NCI-H524 treated with DMSO at 0.1 percent for 48 hours (cell line): ENCODE results near the gene CCDC70.

Experiments used
- DNase-seq: peaks from one replicate; lab custom pipeline; 2025; lab: John Stamatoyannopoulos, UW

Gene CCDC70

GRCh38 chr13:51862957-51863356 is 1.2 kb downstream of the CCDC70 start:
- DNase-seq, result no peak

DNA sequence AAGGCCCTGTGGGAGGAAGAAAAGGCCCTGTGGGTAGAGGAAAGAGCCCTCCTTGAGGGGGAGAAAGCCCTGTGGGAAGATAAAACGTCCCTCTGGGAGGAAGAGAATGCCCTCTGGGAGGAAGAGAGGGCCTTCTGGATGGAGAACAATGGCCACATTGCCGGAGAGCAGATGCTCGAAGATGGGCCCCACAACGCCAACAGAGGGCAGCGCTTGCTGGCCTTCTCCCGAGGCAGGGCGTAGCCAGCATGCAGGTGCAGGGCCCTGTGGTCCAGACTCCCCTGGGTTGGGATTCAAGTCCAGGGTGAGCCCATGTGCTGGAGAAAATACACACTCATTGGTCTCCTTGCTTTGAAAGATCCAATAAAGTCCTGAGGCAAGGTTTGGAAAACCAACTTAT is 4.1 kb downstream of the CCDC70 start:
- no peak for DNase-seq

GRCh38 chr13:51867062-51867461 is 5.3 kb downstream of the CCDC70 start:
- DNase-seq, result no peak

- DNase-seq, result no peak
These were observed 8.1 kb downstream of the CCDC70 start for GRCh38 chr13:51869916-51870315.

DNA sequence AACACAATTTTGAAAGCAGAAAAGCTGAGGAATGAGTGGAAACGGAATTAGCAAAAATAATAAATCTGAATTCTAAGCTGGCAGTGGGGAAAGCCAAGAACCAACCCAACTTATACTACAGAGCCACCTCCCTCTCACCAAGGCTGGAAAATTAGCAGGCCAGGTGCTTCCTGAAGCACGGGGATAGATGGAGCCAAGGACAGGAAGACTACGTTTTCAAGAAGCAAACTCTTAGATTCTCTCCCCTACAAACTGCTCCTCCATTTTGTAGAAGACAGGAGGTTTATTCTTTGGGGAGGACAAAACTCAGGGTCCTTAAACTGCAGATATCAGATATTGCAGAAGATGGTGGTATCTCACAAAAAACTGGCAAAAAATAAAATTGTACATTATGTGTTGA is 8.8 kb downstream of the CCDC70 start:
- no peak for DNase-seq

DNA sequence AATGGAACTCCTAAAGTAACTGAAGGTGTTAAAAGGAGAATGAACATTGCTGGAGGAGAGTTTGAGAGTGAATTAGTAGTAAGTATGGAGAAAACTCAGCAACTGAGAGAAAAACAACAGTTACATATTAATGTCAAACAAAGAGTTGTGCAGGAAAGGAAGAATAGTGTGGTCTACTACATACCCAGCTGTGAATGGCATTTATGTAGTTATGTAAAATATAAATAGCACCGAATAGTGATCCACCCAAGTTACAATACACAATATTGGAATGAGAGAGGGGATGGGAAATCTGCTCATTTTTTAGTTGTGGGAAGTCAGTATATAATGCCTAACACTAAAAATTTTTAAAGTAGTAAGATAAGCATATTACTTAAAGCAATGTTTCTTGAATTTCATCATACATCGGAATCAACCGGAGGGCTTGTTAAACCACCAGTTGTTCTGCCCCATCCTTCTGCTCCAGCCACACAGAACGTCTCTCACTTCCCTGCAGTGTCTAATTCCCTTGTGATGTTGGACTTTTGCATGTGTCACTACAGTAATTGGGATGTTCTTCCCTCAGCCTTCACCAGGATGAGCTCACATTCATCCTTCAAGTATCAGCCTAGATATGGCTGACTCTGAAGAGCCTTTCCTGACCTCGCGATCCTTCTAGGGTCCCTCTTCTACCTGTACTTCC is 11.5 kb downstream of the CCDC70 start:
- no peak for DNase-seq

GRCh38 chr13:51873837-51874236 is 12.1 kb downstream of the CCDC70 start:
- DNase-seq, result no peak

- DNase-seq, result peak; percentile 76
These were observed 12.9 kb downstream of the CCDC70 start for GRCh38 chr13:51874651-51875050.

- DNase-seq, result no peak
These were observed 17.4 kb downstream of the CCDC70 start for GRCh38 chr13:51879133-51879532.

GRCh38 chr13:51881296-51881695 is 19.5 kb downstream of the CCDC70 start:
- no peak for DNase-seq

DNA sequence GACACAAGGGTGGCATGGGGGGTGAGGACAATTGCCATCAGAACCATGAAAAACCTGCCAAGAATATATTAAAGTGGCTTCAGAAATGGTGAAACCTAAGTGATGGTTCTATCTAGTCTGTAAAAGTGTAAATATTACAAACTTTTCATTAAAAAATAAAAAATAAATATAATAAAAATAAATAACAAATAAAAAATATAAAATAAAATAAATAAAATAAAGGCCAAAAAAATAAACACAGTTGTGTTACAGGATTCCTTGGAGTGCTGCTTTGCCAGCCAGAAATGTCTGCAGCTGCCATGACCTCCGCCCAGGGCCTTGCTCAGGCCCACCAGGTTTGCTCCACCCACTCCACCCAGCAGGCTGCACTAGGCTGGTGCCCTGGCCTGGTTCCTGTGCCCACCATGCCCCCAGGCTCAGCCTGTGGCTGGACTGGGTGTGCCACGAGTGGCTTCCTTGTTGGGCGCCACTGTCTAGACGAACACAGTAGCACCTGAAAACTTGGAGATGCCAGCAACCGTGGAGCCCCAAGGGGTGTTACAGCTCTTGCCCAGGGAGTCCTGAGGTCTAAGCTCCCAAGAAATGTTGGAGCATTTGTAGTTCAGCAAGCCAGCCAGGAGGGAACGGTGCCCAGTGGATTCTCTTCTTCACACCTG is 20.9 kb downstream of the CCDC70 start:
- DNase-seq, result no peak

GRCh38 chr13:51883226-51883600 is 21.4 kb downstream of the CCDC70 start:
- no peak for DNase-seq

GRCh38 chr13:51885651-51886050 is 23.9 kb downstream of the CCDC70 start:
- no peak for DNase-seq

- peak; percentile 95 for DNase-seq
These were observed 25.7 kb downstream of the CCDC70 start for GRCh38 chr13:51887468-51887867.

- no peak for DNase-seq
These were observed 30.9 kb downstream of the CCDC70 start for GRCh38 chr13:51892657-51893056.

DNA sequence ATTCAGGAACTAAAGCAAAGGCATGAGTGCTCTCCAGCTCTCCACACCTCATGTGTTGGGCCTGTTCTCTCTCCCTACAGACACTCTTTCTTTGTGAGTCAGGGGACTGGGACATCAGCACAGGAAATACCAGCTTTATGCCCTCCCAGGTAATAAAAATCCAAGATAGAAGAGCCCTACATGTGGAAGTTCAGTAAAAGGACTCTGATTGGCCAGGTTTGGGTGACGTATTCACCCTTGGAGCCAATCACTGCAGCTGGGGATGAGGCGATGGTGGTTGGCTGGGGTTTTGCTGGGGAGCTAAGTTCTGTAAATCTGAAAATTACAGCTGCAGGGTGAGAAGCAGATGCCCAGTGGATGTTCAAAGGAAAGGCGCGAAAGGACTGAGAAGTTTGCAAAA is 32.5 kb downstream of the CCDC70 start:
- no peak for DNase-seq

DNA sequence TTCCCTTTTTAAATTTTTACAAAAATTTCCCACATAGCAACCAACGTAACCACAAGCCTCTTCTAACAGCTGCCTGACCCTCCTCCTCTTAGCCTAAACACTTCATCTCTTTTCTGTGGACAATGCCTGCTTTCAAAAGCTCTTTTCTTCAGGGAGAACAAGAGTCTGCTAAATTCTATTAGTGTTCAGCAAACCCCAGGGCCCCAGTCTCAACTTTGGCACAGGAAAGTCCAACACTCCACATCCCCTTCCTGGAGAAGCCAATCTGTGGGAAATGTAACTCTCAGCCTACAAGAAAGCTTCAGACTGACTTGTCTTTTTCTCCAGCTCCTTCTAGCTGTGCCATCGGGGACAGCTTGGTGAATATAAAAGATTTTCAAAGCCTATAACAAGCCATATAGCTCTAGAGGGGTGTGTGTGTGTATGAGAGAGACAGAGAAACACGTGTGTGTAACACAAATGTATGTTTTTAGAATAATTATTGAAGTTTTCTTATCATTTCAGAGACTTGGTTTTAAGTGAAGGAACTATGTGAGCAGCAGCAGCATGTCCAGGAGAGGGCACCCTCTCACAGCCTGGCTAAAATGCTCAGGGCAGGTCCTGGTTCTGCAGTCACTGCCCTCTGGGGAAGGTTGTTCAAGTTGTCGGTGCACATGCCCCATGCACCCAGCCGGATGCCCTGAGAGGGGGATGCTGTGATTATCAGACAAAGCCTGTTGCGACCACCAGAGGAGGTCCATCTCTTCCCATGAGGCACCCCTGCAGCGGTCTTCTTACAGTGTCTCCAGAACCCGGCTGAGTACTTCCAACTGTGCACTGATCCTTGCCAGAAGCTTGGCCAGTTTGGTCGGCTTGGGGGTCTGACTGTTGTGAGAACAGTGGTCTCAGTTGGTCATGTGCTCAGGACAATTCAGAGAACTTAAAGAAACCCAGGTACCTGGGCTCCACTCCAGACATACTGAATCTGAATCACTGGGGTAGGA is 34.4 kb downstream of the CCDC70 start:
- no peak for DNase-seq

DNA sequence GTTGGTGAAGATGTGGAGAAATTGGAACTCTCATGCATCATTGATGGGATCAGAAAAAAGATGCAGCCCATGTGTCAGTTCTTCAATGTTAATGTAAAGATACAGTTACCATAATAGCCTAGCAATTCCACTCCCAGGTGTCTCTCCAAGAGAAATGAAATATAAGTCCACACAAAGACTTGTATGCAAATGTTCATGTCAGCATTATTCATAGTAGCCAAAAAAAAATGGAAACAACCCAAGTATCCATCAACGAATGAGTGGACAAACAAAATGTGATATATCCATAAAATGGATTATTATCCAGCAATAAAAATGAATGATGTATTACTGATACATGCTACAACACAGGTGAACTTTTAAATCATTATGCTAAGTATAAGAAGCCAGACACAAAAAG is 38.7 kb downstream of the CCDC70 start:
- no peak for DNase-seq

DNA sequence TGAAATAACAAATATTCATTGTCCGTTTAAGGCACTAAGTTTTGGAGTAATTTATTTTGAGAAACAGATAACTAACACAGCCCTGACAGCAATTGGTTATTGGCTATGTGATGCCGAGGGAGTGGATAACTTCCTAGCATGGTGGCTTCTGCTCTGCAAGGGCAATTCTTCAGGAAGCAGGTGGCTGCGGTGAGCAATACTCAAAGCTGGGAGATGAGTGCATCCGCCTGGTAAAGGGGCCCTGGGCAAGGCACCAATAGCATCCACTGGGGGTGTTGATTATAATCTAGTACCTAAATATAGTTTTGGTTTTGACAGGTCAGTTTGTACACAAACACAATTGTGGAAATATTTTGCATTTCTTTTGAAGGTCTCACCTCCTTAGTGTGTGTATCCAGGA is 41.0 kb downstream of the CCDC70 start:
- DNase-seq, result no peak

DNA sequence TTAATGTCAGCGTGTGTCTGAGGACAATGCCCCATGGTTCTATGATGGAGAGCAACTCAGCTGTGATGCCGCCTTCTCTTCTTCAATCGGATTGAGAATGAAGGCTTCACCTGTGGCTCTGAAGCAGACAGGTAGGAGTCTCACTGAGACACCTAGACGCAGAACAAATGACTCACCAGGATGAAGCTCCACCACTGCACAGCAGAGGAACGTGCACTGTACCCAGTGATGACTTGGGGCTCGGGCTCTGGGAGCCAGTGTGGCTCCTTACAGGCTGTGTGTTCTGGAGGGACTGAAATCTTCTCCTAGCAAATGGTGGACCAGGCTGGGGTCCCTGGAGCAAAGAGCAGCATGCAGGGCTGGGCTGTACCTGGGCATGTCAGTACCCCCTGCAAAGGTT is 44.0 kb downstream of the CCDC70 start:
- DNase-seq, result no peak

DNA sequence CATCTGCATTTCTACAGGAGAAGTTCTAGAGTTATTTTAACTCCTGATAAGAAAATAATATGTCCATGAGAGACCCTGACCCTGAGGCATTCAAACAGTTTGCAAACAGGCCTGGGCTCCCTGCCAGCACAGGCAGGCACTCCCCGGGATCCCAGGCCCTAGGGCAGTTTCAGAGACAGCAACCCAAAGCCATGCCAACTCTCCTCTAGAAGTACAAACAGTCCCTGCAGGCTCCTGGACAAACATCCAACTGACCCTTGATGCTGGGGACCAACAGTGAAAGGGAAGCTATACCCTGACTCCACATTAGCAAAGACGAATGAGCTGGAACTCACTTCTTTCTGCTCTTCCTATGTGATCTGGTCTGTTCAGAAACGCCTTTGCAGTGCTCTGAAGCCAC is 44.8 kb downstream of the CCDC70 start:
- DNase-seq, result no peak

DNA sequence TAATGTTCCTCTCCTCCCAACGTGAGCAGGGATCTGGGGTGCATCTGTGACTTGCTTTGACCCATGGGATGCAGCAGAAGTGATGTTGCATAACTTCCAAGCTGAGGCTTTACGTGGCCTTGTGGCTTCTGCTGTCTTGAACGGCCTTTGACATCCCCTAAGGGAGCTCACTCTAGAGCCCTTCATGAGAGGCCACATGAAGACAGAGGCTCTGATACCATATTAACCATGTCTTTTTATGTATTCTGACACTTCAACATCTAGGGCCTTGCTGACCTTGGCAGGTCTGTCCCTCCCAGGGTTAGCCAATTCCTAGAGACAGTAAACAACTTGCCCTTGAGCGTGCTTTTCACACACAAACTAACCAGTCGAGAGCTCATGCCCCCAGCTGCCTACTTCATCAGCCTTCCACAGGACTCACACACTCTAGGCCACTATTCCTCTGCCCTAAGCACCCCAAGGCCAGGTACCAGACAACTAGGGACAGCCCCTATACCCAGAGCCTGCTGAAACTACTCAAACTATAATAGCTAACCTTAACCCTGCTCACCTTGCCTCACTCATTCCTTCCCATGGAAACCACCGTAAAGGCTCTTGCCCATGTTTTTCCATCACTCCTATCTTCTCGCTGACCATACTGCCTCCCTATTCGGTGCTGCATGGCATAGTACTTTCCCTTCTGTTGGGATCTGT is 45.4 kb downstream of the CCDC70 start:
- DNase-seq, result no peak
